SU-DHL-6 (cell line): ENCODE data around the gene KIF4A.

Experiments
- H2AFZ ChIP-seq: fragments of 200-600 bp; sonication (generic); 2 replicates; pipeline ENCODE4 v1.6.1; 2014; ENCODE audit warnings: low read depth, mild to moderate bottlenecking, moderate library complexity, mixed read lengths, antibody characterized with exemption, low read length; ENCODE audit not compliant: severe bottlenecking
- H3F3A ChIP-seq: fragments of 200-600 bp; shearing (Covaris generic); 2 replicates; pipeline ENCODE4 v1.6.0; 2016; ENCODE audit warnings: antibody characterized with exemption, mild to moderate bottlenecking; ENCODE audit not compliant: insufficient read depth
- H3K27ac ChIP-seq: fragments of 200-600 bp; sonication (generic); 2 replicates; pipeline ENCODE4 v1.5.1; 2016; ENCODE audit warnings: low read depth, mild to moderate bottlenecking, low read length, moderate library complexity, mixed read lengths
- H3K27me3 ChIP-seq: fragments of 200-600 bp; sonication (generic), shearing (Covaris generic); 2 replicates; pipeline ENCODE4 v1.6.0; 2014; ENCODE audit warnings: mild to moderate bottlenecking, low read length
- H3K36me3 ChIP-seq: fragments of 200-600 bp; sonication (generic); 2 replicates; pipeline ENCODE4 v1.6.1; 2014; ENCODE audit warnings: mild to moderate bottlenecking, low read length, mixed read lengths
- H3K4me2 ChIP-seq: fragments of 300-600, 200-600 bp; shearing (Covaris generic), sonication (generic); 2 replicates; pipeline ENCODE4 v1.6.0; 2014; ENCODE audit warnings: low read length, low read depth, mild to moderate bottlenecking; ENCODE audit not compliant: poor library complexity, severe bottlenecking
- H3K4me3 ChIP-seq: fragments of 200-600 bp; sonication (generic); 2 replicates; pipeline ENCODE4 v1.5.1; 2014; ENCODE audit warnings: antibody characterized with exemption, low read length, mild to moderate bottlenecking, mixed read lengths; ENCODE audit not compliant: insufficient read depth, poor library complexity, severe bottlenecking
- H3K79me2 ChIP-seq: fragments of 200-600 bp; sonication (generic); 2 replicates; pipeline ENCODE4 v1.6.1; 2014; ENCODE audit warnings: mild to moderate bottlenecking, low read length, moderate library complexity; ENCODE audit not compliant: insufficient read depth
- H3K9ac ChIP-seq: fragments of 200-600 bp; sonication (generic); 2 replicates; pipeline ENCODE4 v1.7.0; 2014; ENCODE audit warnings: mild to moderate bottlenecking, low read length
- H3K9me2 ChIP-seq: fragments of 200-600 bp; sonication (generic); replicated peaks from 2 replicates; pipeline ENCODE4 v1.6.1; 2014; ENCODE audit warnings: low read length; ENCODE audit not compliant: insufficient read depth
- H3K9me3 ChIP-seq: fragments of 200-600 bp; sonication (generic); 2 replicates; pipeline ENCODE4 v1.6.1; 2014; ENCODE audit warnings: low read length, mixed read lengths; ENCODE audit not compliant: insufficient read depth
- H4K20me1 ChIP-seq: fragments of 200-600 bp; sonication (generic); 2 replicates; pipeline ENCODE4 v1.6.1; 2014; ENCODE audit warnings: low read depth, mild to moderate bottlenecking, antibody characterized with exemption, low read length, moderate library complexity, mixed read lengths
- CTCF ChIP-seq: fragments of 200-600 bp; sonication (generic); IDR thresholded peaks from one replicate; pipeline ENCODE4 v1.5.1; 2017; ENCODE audit warnings: antibody characterized with exemption, mild to moderate bottlenecking, low read length, moderate library complexity; ENCODE audit not compliant: insufficient read depth, poor library complexity, severe bottlenecking
- EZH2phosphoT487 ChIP-seq: fragments of 200-600 bp; sonication (generic), shearing (Covaris generic); conservative IDR thresholded peaks from 2 replicates; pipeline ENCODE4 v1.6.1; 2018; ENCODE audit warnings: mild to moderate bottlenecking, antibody characterized with exemption, low read length, moderate library complexity, mixed read lengths

The KIF4A gene

DNA sequence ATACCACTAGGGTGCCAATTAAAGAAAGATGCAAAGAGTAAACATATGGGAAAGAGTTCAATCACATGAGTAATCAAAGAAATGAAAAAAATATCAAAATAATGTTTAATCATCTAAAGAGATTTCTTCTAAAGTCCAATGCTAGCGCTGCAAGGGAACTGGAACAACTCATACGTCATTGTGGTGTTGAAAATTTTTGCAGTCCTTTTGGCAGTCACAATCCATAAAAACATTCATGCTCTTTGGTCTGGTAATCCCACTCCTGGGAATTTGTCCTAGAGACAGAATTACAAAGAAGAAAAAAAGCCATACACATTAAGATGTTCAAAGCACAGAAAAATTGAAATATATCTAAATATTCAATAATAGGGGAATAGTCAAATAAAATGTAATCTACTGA, 34.5 kb upstream of the KIF4A start:
- Histone ChIP-seq H3K27me3 (no peaks in the 10 kb centered on the region), H3K27ac (no peak overlapping the region), H3K79me2 (no peaks in the 10 kb centered on the region), H2AFZ (no peak overlapping the region), H3K4me2 (no peak overlapping the region), H3F3A (no peaks in the 10 kb centered on the region), H3K36me3 (no peaks in the 10 kb centered on the region), H4K20me1 (no peaks in the 10 kb centered on the region), H3K4me3 (no peak overlapping the region), H3K9me2 (no peaks in the 10 kb centered on the region), H3K9me3 (no peaks in the 10 kb centered on the region), H3K9ac (no peak overlapping the region)
- TF ChIP-seq CTCF (no peak), EZH2phosphoT487 (no peak)

DNA sequence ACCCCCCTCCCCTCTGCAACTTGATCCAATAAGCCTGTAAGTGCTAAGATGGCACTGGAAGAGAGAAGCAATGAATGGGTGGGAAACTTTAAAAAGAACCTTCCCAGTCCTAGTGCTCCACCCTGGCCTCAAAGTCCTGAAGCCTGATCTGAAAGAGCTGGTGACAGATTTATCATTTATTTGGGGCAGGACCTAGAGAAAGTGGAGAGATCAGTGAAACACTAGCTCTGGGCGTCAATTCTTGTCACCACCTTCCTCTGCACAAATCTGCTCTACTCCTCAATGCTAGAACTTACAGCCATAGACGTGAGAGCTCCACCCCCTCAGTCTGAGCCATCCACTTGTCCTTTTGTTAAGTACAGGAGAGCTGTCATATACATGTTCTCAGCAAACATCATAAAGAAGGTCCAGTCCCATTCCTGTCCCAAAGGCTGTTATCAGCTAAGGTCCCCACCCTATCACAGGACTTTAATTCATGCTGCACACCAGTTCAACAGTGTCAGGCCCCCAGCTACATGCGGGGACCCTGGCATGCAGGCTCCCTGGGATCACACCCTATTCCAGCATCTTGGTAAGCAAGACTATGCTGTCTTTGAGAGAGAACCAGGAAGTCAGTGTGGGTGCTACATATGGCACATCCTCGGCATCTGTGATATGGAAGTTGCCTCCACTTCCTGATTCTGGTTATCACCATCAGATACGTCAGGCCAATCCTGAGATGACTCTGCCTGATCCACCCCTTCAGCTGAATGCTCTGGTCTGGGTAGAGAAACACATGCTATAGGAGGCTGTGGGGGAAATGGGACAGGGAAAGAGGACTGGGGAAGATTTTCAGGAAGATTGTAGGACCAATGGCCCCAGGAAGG, 32.2 kb upstream of the KIF4A start:
- Histone ChIP-seq H3K9me2 (no peaks in the 10 kb centered on the region), H3K4me3 (no peak overlapping the region), H4K20me1 (no peaks in the 10 kb centered on the region), H2AFZ (no peak overlapping the region), H3K27ac (no peak overlapping the region), H3K9me3 (no peaks in the 10 kb centered on the region), H3K9ac (no peak overlapping the region), H3K36me3 (no peaks in the 10 kb centered on the region), H3K4me2 (no peak overlapping the region), H3K27me3 (no peaks in the 10 kb centered on the region), H3F3A (no peaks in the 10 kb centered on the region), H3K79me2 (no peaks in the 10 kb centered on the region)
- no peak for TF ChIP-seq EZH2phosphoT487
- no peak for TF ChIP-seq CTCF

DNA sequence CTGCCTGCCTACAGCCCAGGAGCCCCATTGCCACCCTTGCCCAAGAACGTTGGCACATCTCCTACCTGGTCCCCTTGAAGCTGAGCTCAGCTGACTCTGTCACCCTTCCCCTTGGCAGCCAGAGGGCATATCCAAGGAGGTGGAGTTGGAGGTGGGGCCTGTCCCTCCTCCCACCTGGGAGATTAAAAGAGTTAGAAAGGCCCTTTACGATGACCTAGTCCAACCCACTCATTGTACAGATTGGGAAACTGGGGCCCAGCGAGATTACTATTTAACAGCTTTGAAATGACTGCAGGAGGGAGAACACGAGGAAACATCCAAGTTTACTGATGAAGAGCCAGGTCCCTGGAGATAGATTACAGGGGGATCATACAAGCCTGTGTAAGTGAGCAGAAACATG, 29.8 kb upstream of the KIF4A start, which contains the start of gene P2RY4:
Gene P2RY4, minus strand, starts transcription at position 101 of the 400 bp plus-strand sequence. CDS start 580 bp downstream, outside the sequence.
- Histone ChIP-seq H3K27ac (no peak within 1 kb of the TSS), H4K20me1 (no peaks in the 10 kb centered on the region), H3K4me2 (no peak within 1 kb of the TSS), H3K4me3 (no peak within 1 kb of the TSS), H3K9me2 (no peaks in the 10 kb centered on the region), H3K9ac (no peak within 1 kb of the TSS), H3F3A (no peaks in the 10 kb centered on the region), H3K27me3 (no peaks in the 10 kb centered on the region), H3K79me2 (no peaks in the 10 kb centered on the region), H3K36me3 (no peaks in the 10 kb centered on the region), H3K9me3 (no peaks in the 10 kb centered on the region), H2AFZ (no peak within 1 kb of the TSS)
- no peak for TF ChIP-seq EZH2phosphoT487
- TF ChIP-seq CTCF: no peak
